Esophagus squamous epithelium (tissue), 5 donors: Measurements from ENCODE around the gene IFNL3. TPM values are rescaled to one million over a fixed set of nuclear protein-coding genes. Genes with fewer than 3 reads are reported as not detected.

ENCODE experiments used
- DNase-seq: peaks from one replicate; lab custom pipeline; 2025; lab: John Stamatoyannopoulos, UW
- H3K27ac ChIP-seq, 4 donors: fragments of 200-600 bp; sonication (generic); one replicate each; pipeline ENCODE4 v1.5.1; 2016 to 2019; ENCODE audit warnings: mild to moderate bottlenecking in 1 of 4
- H3K27me3 ChIP-seq, 4 donors: fragments of 200-600 bp; sonication (generic); 1 replicate in 3 of 4; 2 replicates in 1 of 4; pipeline versions ENCODE4 v1.5.1 to v1.6.0; 2017 to 2021; ENCODE audit warnings: antibody characterized with exemption in 1 of 4
- H3K36me3 ChIP-seq, 3 donors: fragments of 200-600 bp; sonication (generic); one replicate each; pipeline ENCODE4 v1.5.1; 2016 to 2019
- H3K4me1 ChIP-seq, 3 donors: fragments of 200-600 bp; sonication (generic); one replicate each; pipeline ENCODE4 v1.5.1; 2017 to 2019
- H3K4me3 ChIP-seq, 4 donors: fragments of 200-600 bp; sonication (generic); 1 replicate in 3 of 4; 2 replicates in 1 of 4; pipeline ENCODE4 v1.5.1; 2016 to 2019; ENCODE audit warnings: mild to moderate bottlenecking in 2 of 4, moderate library complexity in 1 of 4
- H3K9me3 ChIP-seq, 3 donors: fragments of 200-600 bp; sonication (generic); one replicate each; pipeline ENCODE4 v1.5.1; 2016 to 2019
- POLR2A ChIP-seq, 4 donors: fragments of 450-650 bp; IDR thresholded peaks; one replicate each; pipeline ENCODE4 v1.6.1; 2017; ENCODE audit warnings: antibody characterized with exemption in 4 of 4, mild to moderate bottlenecking in 4 of 4, moderate library complexity in 3 of 4
- WGBS, 2 donors: methylation state at CpG; one replicate each; pipeline ENCODE4 v1.1.5; 2018; 5-methylcytosine and 5-hydroxymethylcytosine counted together
- intact Hi-C: fragments of 100-400 bp; cut with DNase I; formaldehyde crosslinking; loops from one replicate; pipeline ENCODE4 v1.15.0; 2022
- total RNA-seq, 4 donors: library from RNA; depleted of rRNA; stranded (reverse); fragments of >200 nt; gene quantifications; one replicate each; pipeline ENCODE4 v1.1.0, GENCODE V29; 2016
- TF ChIP-seq, protein P1 (sequence below), 6 experiments: fragments of 450-650 bp in 4 of 6; fragments of 200-600 bp in 2 of 6; sonication (generic) in 2 of 6; IDR thresholded peaks; one replicate each; pipeline ENCODE4 v1.5.1; 2016 to 2019; ENCODE audit warnings: antibody characterized with exemption in 6 of 6, mild to moderate bottlenecking in 4 of 6, moderate library complexity in 4 of 6
- donor health status: DM: yes; HTN: yes; CAD: no.

Gene IFNL3
- total RNA-seq, 4 donors from 2014 or later = not detected

GRCh38 chr19:39261704-39262103 lies 16.9 kb upstream of the IFNL3 start:
- no peaks in the 10 kb centered on the region for H3K9me3 ChIP-seq
- peaks cover 3 to 85% (median 18%) of the 10 kb centered on the region in 4 donors for H3K27me3 ChIP-seq
- TF ChIP-seq, protein P1, sequence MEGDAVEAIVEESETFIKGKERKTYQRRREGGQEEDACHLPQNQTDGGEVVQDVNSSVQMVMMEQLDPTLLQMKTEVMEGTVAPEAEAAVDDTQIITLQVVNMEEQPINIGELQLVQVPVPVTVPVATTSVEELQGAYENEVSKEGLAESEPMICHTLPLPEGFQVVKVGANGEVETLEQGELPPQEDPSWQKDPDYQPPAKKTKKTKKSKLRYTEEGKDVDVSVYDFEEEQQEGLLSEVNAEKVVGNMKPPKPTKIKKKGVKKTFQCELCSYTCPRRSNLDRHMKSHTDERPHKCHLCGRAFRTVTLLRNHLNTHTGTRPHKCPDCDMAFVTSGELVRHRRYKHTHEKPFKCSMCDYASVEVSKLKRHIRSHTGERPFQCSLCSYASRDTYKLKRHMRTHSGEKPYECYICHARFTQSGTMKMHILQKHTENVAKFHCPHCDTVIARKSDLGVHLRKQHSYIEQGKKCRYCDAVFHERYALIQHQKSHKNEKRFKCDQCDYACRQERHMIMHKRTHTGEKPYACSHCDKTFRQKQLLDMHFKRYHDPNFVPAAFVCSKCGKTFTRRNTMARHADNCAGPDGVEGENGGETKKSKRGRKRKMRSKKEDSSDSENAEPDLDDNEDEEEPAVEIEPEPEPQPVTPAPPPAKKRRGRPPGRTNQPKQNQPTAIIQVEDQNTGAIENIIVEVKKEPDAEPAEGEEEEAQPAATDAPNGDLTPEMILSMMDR (IDR thresholded peaks at IDR 0.05) = no peak
- TF ChIP-seq POLR2A (IDR thresholded peaks at IDR 0.05) = no peak
- DNase-seq = no peak
- H3K27ac ChIP-seq = no peak overlapping the region
- no peak overlapping the region for H3K4me3 ChIP-seq
- no peaks in the 10 kb centered on the region for H3K36me3 ChIP-seq
- H3K4me1 ChIP-seq = peaks cover 0 to 19% (median 0%) of the 10 kb centered on the region in 3 donors
- intact Hi-C loops = no loop called here
- WGBS, 2 donors = 50 to 65% methylated on average over 3 of the region's 3 CpGs

GRCh38 chr19:39257227-39257626 lies 12.4 kb upstream of the IFNL3 start:
- no peak for TF ChIP-seq POLR2A (IDR thresholded peaks at IDR 0.05)
- TF ChIP-seq, protein P1 (IDR thresholded peaks at IDR 0.05) = no peak
- 94 to 96% methylated on average over 3 to 4 of the region's 4 CpGs for WGBS, 2 donors
- Histone ChIP-seq H3K4me3 (no peak overlapping the region), H3K27ac (no peak overlapping the region), H3K9me3 (no peaks in the 10 kb centered on the region), H3K36me3 (no peaks in the 10 kb centered on the region), H3K4me1 (no peaks in the 10 kb centered on the region), H3K27me3 (peaks cover 0 to 62% (median 0%) of the 10 kb centered on the region in 4 donors)
- intact Hi-C loops = no loop called here
- no peak for DNase-seq

GRCh38 chr19:39254531-39255345 lies 9.9 kb upstream of the IFNL3 start:
- 78 to 79% methylated on average over 19 to 25 of the region's 29 CpGs for WGBS, 2 donors
- Histone ChIP-seq H3K27me3 (peaks cover 0 to 53% (median 0%) of the 10 kb centered on the region in 4 donors), H3K27ac (no peak overlapping the region), H3K36me3 (no peaks in the 10 kb centered on the region), H3K4me1 (no peaks in the 10 kb centered on the region), H3K4me3 (no peak overlapping the region), H3K9me3 (no peaks in the 10 kb centered on the region)
- DNase-seq = no peak
- intact Hi-C loops = no loop called here
- no peak for TF ChIP-seq POLR2A (IDR thresholded peaks at IDR 0.05)
- TF ChIP-seq, protein P1 (IDR thresholded peaks at IDR 0.05) = no peak

GRCh38 chr19:39253374-39254149 lies 8.8 kb upstream of the IFNL3 start:
- H3K27me3 ChIP-seq = peaks cover 0 to 61% (median 3%) of the 10 kb centered on the region in 4 donors
- WGBS, 2 donors = 68 to 72% methylated on average over 8 of the region's 8 CpGs
- TF ChIP-seq, protein P1 (IDR thresholded peaks at IDR 0.05) = no peak
- TF ChIP-seq POLR2A (IDR thresholded peaks at IDR 0.05) = no peak
- DNase-seq = no peak
- no peaks in the 10 kb centered on the region for H3K9me3 ChIP-seq
- H3K4me3 ChIP-seq = no peak overlapping the region
- H3K4me1 ChIP-seq = no peaks in the 10 kb centered on the region
- intact Hi-C loops = no loop called here
- no peaks in the 10 kb centered on the region for H3K36me3 ChIP-seq
- H3K27ac ChIP-seq = no peak overlapping the region

DNA sequence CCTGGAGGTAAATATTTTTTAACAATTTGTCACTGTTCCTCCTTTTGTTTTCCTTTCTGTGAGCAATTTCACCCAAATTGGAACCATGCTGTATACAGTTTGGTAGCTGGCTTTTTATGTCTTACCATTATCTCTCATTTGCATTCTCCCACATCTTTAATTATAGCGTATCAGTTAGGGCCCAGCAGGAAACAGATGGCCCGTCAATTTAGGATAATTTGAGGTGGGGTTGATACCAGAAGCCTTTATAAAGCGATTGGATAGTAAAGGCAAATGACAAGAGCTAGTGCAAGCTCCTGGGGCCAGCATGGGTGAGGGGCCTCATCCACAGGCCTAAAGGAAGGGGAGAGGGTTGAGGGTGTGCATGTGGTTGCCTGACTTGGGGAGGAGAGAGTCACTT lies 7.7 kb upstream of the IFNL3 start:
- Histone ChIP-seq H3K4me1 (peaks cover 3 to 7% (median 4%) of the 10 kb centered on the region in 3 donors), H3K27ac (no peak overlapping the region), H3K4me3 (no peak overlapping the region), H3K9me3 (no peaks in the 10 kb centered on the region), H3K27me3 (peaks cover 8 to 63% (median 13%) of the 10 kb centered on the region in 4 donors), H3K36me3 (no peaks in the 10 kb centered on the region)
- no peak for TF ChIP-seq POLR2A (IDR thresholded peaks at IDR 0.05)
- TF ChIP-seq, protein P1 (IDR thresholded peaks at IDR 0.05) = no peak
- DNase-seq = no peak
- 66 to 71% methylated on average over 3 of the region's 3 CpGs for WGBS, 2 donors
- intact Hi-C loops = no loop called here
